GM12878 (cell line): ENCODE data around the gene ERC1. TPM values are rescaled to one million over a fixed set of nuclear protein-coding genes. Genes with fewer than 3 reads are reported as not detected.
A peak's percentile ranks its signal among the peaks of the same experiment; 100 is the strongest.

ENCODE experiments used
- ATAC-seq: fragments of 200-7000 bp; cut with Tn5 transposase; 3 replicates; pipeline ENCODE4 v1.9.1; 2020; ENCODE audit warnings: mild to moderate bottlenecking, moderate library complexity
- BruUV-seq: library from RNA; stranded (reverse); fragments of 400-500 nt; replicated peaks from 2 replicates; lab custom pipeline; 2021; lab: Mats Ljungman, UMichigan
- CTCF ChIA-PET: fragments of 300-600 bp; sonication (Branson Sonifier 250); formaldehyde crosslinking; extraction: SDS; loops from one replicate; lab custom pipeline; 2021; ENCODE audit warnings: inconsistent platforms; lab: Yijun Ruan, JAX
- POLR2A ChIA-PET: fragments of 350-600 bp; formaldehyde crosslinking; extraction: SDS; loops from one replicate; lab custom pipeline; 2021; ENCODE audit warnings: inconsistent platforms; lab: Charles Lee
- RAD21 ChIA-PET: fragments of 300-600 bp; sonication (Branson Sonifier 250); formaldehyde crosslinking; loops from one replicate; lab custom pipeline; 2023; ENCODE audit warnings: antibody characterized with exemption; ENCODE audit not compliant: unreplicated experiment; lab: Charles Lee
- SMC1A ChIA-PET: fragments of 300-600 bp; sonication (Branson Sonifier 250); formaldehyde crosslinking; loops from one replicate; lab custom pipeline; 2023; ENCODE audit not compliant: unreplicated experiment, uncharacterized antibody; lab: Charles Lee
- DNase-seq: peaks from one replicate; pipeline ENCODE4 v3.0.0-alpha.2; 2011; ENCODE audit warnings: low read depth, low spot score
- FAIRE-seq: peaks from 3 replicates; lab custom pipeline; 2011; peaks lifted over from hg19 to GRCh38; lab: Jason Lieb, UNC
- H2AFZ ChIP-seq: 2 replicates; pipeline ENCODE4 v1.6.0; 2011; ENCODE audit warnings: low read depth, low read length, control low read depth; ENCODE audit not compliant: control insufficient read depth
- H3K27ac ChIP-seq: 2 replicates; pipeline ENCODE4 v1.5.1; 2011; ENCODE audit warnings: control low read depth; ENCODE audit not compliant: control insufficient read depth, insufficient read depth
- H3K27me3 ChIP-seq, 2 experiments: replicated peaks in 1 of 2; 2 replicates each; pipeline versions ENCODE4 v1.6.0 to v1.6.1; 2011; ENCODE audit warnings: low read length in 1 of 2; ENCODE audit not compliant: control insufficient read depth in 2 of 2, insufficient read depth in 2 of 2
- H3K36me3 ChIP-seq, 2 experiments: 2 replicates each; pipeline ENCODE4 v1.5.1; 2011; ENCODE audit warnings: low read length in 1 of 2; ENCODE audit not compliant: control insufficient read depth in 2 of 2, insufficient read depth in 2 of 2
- H3K4me1 ChIP-seq: 2 replicates; pipeline ENCODE4 v1.6.1; 2011; ENCODE audit warnings: mild to moderate bottlenecking, low read length, moderate library complexity, mixed read lengths; ENCODE audit not compliant: control insufficient read depth, insufficient read depth
- H3K4me2 ChIP-seq: 2 replicates; pipeline ENCODE4 v1.6.0; 2011; ENCODE audit warnings: control low read depth; ENCODE audit not compliant: control insufficient read depth, insufficient read depth
- H3K4me3 ChIP-seq: fragments of 200-600 bp; sonication (generic); 2 replicates; pipeline ENCODE4 v1.5.1; 2016
- H3K79me2 ChIP-seq: 2 replicates; pipeline ENCODE4 v1.6.0; 2011; ENCODE audit warnings: low read length; ENCODE audit not compliant: control insufficient read depth, insufficient read depth
- H3K9ac ChIP-seq: 2 replicates; pipeline ENCODE4 v1.8.0; 2011; ENCODE audit warnings: low read length, control low read depth, mixed read lengths; ENCODE audit not compliant: control insufficient read depth, insufficient read depth
- H3K9me3 ChIP-seq: replicated peaks from 3 replicates; pipeline ENCODE4 v1.5.1; 2011; ENCODE audit warnings: mild to moderate bottlenecking, low read length; ENCODE audit not compliant: control insufficient read depth, insufficient read depth
- H4K20me1 ChIP-seq: 2 replicates; pipeline ENCODE4 v1.6.0; 2011; ENCODE audit not compliant: control insufficient read depth, insufficient read depth
- ASH2L ChIP-seq: fragments of 300-600, 200-600 bp; sonication (generic); IDR thresholded peaks from 2 replicates; pipeline ENCODE4 v1.6.1; 2017; ENCODE audit warnings: low read depth, mild to moderate bottlenecking, borderline replicate concordance
- BCL11A ChIP-seq: IDR thresholded peaks from 2 replicates; pipeline ENCODE4 v1.6.1; 2011; ENCODE audit warnings: low read depth, low read length
- CEBPZ ChIP-seq: fragments of 150-350 bp; IDR thresholded peaks from 2 replicates; pipeline ENCODE4 v1.6.1; 2016; ENCODE audit warnings: low read depth, low read length
- EGR1 ChIP-seq, 2 experiments: IDR thresholded peaks; 1 replicate in 1 of 2; 2 replicates in 1 of 2; pipeline ENCODE4 v1.6.1; 2011 to 2012; ENCODE audit warnings: low read depth in 2 of 2, low read length in 2 of 2, borderline replicate concordance in 1 of 2, mild to moderate bottlenecking in 1 of 2, moderate library complexity in 1 of 2
- FOS ChIP-seq: IDR thresholded peaks from 3 replicates; pipeline ENCODE4 v1.6.1; 2011; ENCODE audit warnings: borderline replicate concordance; ENCODE audit not compliant: insufficient read length; ENCODE audit errors: extremely low read depth
- HCFC1 ChIP-seq: fragments of 150-350 bp; IDR thresholded peaks from 2 replicates; pipeline ENCODE4 v1.6.1; 2014; ENCODE audit warnings: low read length
- JUNB ChIP-seq: IDR thresholded peaks from 2 replicates; pipeline ENCODE4 v1.6.1; 2016; ENCODE audit warnings: antibody characterized with exemption, mild to moderate bottlenecking
- NR2C2 ChIP-seq: IDR thresholded peaks from 2 replicates; pipeline ENCODE4 v1.6.1; 2011; ENCODE audit warnings: borderline replicate concordance, low read depth; ENCODE audit not compliant: control insufficient read depth, insufficient read length
- PAX5 ChIP-seq: IDR thresholded peaks from 2 replicates; pipeline ENCODE4 v1.6.1; 2011; ENCODE audit warnings: low read depth, low read length, borderline replicate concordance
- TAF1 ChIP-seq: IDR thresholded peaks from 2 replicates; pipeline ENCODE4 v1.6.1; 2011; ENCODE audit warnings: mild to moderate bottlenecking, low read depth, low read length, borderline replicate concordance
- USF2 ChIP-seq: IDR thresholded peaks from 2 replicates; pipeline ENCODE4 v1.6.1; 2011; ENCODE audit warnings: low read depth, low read length, improper control_type of control experiment, borderline replicate concordance
- ZBED1 ChIP-seq: IDR thresholded peaks from 2 replicates; pipeline ENCODE4 v1.6.1; 2016; ENCODE audit warnings: borderline replicate concordance
- WGBS: methylation state at CpG from one replicate; pipeline ENCODE4 v1.1.6; 2016; ENCODE audit warnings: low lambda C conversion rate; ENCODE audit not compliant: insufficient replicate concordance, insufficient coverage; ENCODE audit errors: missing lambda C conversion rate; 5-methylcytosine and 5-hydroxymethylcytosine counted together
- in situ Hi-C: fragments of 300-500 bp; cut with MboI; formaldehyde crosslinking; loops from 9 replicates; pipeline ENCODE4 v1.14.3; 2018; ENCODE audit warnings: mixed read lengths
- intact Hi-C: fragments of 100-400 bp; cut with micrococcal nuclease; formaldehyde crosslinking; loops from one replicate; pipeline ENCODE4 v1.14.2; 2022; ENCODE audit not compliant: unreplicated experiment
- polyA plus RNA-seq, 11 experiments: library from polyadenylated mRNA; depleted of rRNA in 4 of 11; unstranded in 6 of 11; stranded (reverse) in 5 of 11; fragments of >200 nt; fragmentation: Nextera tagmentation in 4 of 11; fragmentation: Illumina TruSeq in 1 of 11; extraction: Ambion mirVana in 4 of 11; extraction: Trizol in 1 of 11; gene quantifications; 1 replicate in 1 of 11; 2 replicates in 10 of 11; pipeline versions ENCODE4 v1.2.1 to v1.2.3, GENCODE V29; 2011 to 2016; ENCODE audit warnings: inconsistent platforms in 2 of 11, missing spikeins in 2 of 11, low read depth in 1 of 11
- total RNA-seq, 4 experiments: library from RNA; depleted of rRNA in 3 of 4; stranded (reverse); fragments of >200 nt in 3 of 4; fragmentation: Illumina TruSeq in 1 of 4; extraction: Trizol in 1 of 4; gene quantifications; 2 replicates each; pipeline versions ENCODE4 v1.2.1 to v1.2.3, GENCODE V29; 2013 to 2021
- TF ChIP-seq, protein P1 (sequence below): IDR thresholded peaks from 2 replicates; pipeline ENCODE4 v1.6.1; 2012; ENCODE audit warnings: low read depth, low read length, improper control_type of control experiment

The ERC1 gene
- total and polyA plus RNA-seq, 10 of the 15 experiments (the other 5 are each of a cell fraction or from before 2014, with no cell fraction given), result 0.75 to 8.0 (median 5.0) TPM

GRCh38 chr12:953776-954175 is 37.2 kb upstream of the ERC1 start:
- TF ChIP-seq JUNB, result 0 out of 2 replicates have a peak, but pooled peaks have one; percentile 9
- no peak for TF ChIP-seq CEBPZ
- H3K4me2 ChIP-seq, result no peak overlapping the region
- no peak overlapping the region for H3K27ac ChIP-seq
- in situ Hi-C loops (no loop called here), intact Hi-C loops (loop anchor here (5.0 kb wide), 1 partner anchor 129 kb away; no protein-coding TSS in a partner anchor)
- WGBS, result 44% methylated on average over 7 of the region's 7 CpGs
- SMC1A ChIA-PET, result no interaction called here
- CTCF ChIA-PET, result interaction anchor here (0.6 to 0.8 kb wide), 3 partner anchors 40 to 629 kb away, joined by 3 to 4 read pairs (median 3); no protein-coding TSS in a partner anchor
- H3K36me3 ChIP-seq, result no peaks in the 10 kb centered on the region
- DNase-seq (no peak), FAIRE-seq (no peak), ATAC-seq (no peak)
- H2AFZ ChIP-seq, result no peak overlapping the region
- peaks cover 5% of the 10 kb centered on the region for H3K79me2 ChIP-seq
- RAD21 ChIA-PET, result interaction anchor here (1.2 kb wide), 1 partner anchor 139 kb away, joined by 5 read pairs; no protein-coding TSS in a partner anchor
- no peaks in the 10 kb centered on the region for H4K20me1 ChIP-seq
- H3K4me3 ChIP-seq, result no peak overlapping the region
- no peaks in the 10 kb centered on the region for H3K27me3 ChIP-seq
- H3K4me1 ChIP-seq, result peaks cover 4% of the 10 kb centered on the region; the same call in 1 of the 2 replicates
- POLR2A ChIA-PET, result interaction anchor here (1.3 kb wide), 1 partner anchor 144 kb away, joined by 3 read pairs; no protein-coding TSS in a partner anchor
- H3K9me3 ChIP-seq, result no peaks in the 10 kb centered on the region
- BruUV-seq, result no TSS peak
- no peak overlapping the region for H3K9ac ChIP-seq

DNA sequence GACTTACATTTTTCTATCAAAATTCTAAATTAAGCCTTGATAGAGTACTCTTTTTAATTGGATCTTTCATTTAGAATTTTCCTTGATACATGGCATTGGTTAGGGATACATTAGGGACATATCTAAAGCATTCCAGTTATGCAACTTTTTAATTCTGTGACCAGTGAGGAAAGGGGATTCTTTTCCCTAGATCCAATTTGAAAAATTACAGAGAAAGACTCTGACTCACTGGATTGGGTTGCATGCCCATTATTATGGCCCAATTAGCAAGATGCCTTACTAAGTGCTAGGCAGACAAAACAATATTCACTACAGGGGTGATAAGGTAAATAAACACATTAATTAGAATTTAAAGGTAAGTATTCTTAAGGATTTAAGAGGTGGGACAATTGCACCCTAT is 36.3 kb upstream of the ERC1 start:
- Histone ChIP-seq H3K36me3 (no peaks in the 10 kb centered on the region), H3K4me3 (no peak overlapping the region), H4K20me1 (no peaks in the 10 kb centered on the region), H3K4me1 (peaks cover 4% of the 10 kb centered on the region; the same call in 1 of the 2 replicates), H3K9me3 (no peaks in the 10 kb centered on the region), H3K27ac (no peak overlapping the region), H2AFZ (no peak overlapping the region), H3K79me2 (no peaks in the 10 kb centered on the region), H3K27me3 (peaks cover 0 to 4% of the 10 kb centered on the region in 2 experiments; a peak in 1 of 4 replicates), H3K4me2 (no peak overlapping the region), H3K9ac (no peak overlapping the region)
- no TSS peak for BruUV-seq
- FAIRE-seq (no peak), ATAC-seq (no peak), DNase-seq (no peak)
- ChIA-PET POLR2A (interaction anchor here (1.3 kb wide), 1 partner anchor 143 kb away, joined by 3 read pairs; no protein-coding TSS in a partner anchor), CTCF (no interaction called here), SMC1A (interaction anchor here (0.6 kb wide), 1 partner anchor 138 kb away, joined by 3 read pairs; no protein-coding TSS in a partner anchor), RAD21 (no interaction called here)
- in situ Hi-C loops (no loop called here), intact Hi-C loops (loop anchor here (5.0 kb wide), 1 partner anchor 128 kb away; no protein-coding TSS in a partner anchor)
- TF ChIP-seq ASH2L (no peak), PAX5 (no peak), FOS (no peak), HCFC1 (no peak), BCL11A (no peak), ZBED1 (no peak), TAF1 (no peak), NR2C2 (no peak), USF2 (no peak), EGR1 (IDR thresholded peaks at IDR 0.05; ENCODE audit: borderline replicate concordance in 1 of 2, low read depth in 2 of 2, low read length in 2 of 2) (no peak)
- TF ChIP-seq, protein P1, sequence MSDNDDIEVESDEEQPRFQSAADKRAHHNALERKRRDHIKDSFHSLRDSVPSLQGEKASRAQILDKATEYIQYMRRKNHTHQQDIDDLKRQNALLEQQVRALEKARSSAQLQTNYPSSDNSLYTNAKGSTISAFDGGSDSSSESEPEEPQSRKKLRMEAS, result no peak
